Liver (tissue), 9 donors: ENCODE measurements around the gene TNRC6B. TPM values are rescaled to one million over a fixed set of nuclear protein-coding genes. Genes with fewer than 3 reads are reported as not detected.
"Not testable (repeated sequence)": the region's sequence is repeated elsewhere in the genome, so short reads cannot be mapped to it uniquely, and the experiment has no call there.

Source experiments
- DNase-seq: peaks from one replicate; pipeline ENCODE4 v3.0.0-alpha.2; 2017; ENCODE audit warnings: low spot score
- H3K27ac ChIP-seq, 2 donors: one replicate each; pipeline ENCODE4 v1.7.0; 2013; ENCODE audit warnings: inconsistent platforms in 2 of 2, low read length in 2 of 2, control low read depth in 1 of 2, low read depth in 1 of 2, mild to moderate bottlenecking in 1 of 2
- H3K27me3 ChIP-seq, 4 donors: one replicate each; pipeline versions ENCODE4 v1.6.1 to v1.7.0; 2013; ENCODE audit warnings: low read length in 3 of 4, inconsistent platforms in 1 of 4, mild to moderate bottlenecking in 1 of 4, moderate library complexity in 1 of 4; ENCODE audit not compliant: control insufficient read depth in 4 of 4, insufficient read depth in 4 of 4
- H3K36me3 ChIP-seq, 4 donors: one replicate each; pipeline versions ENCODE4 v1.6.1 to v1.7.0; 2013; ENCODE audit warnings: low read length in 3 of 4, mild to moderate bottlenecking in 3 of 4, low read depth in 1 of 4, moderate library complexity in 1 of 4; ENCODE audit not compliant: control insufficient read depth in 4 of 4, insufficient read depth in 3 of 4
- H3K4me1 ChIP-seq, 4 donors: one replicate each; pipeline versions ENCODE4 v1.6.1 to v1.7.0; 2013; ENCODE audit warnings: low read length in 3 of 4, mild to moderate bottlenecking in 3 of 4, moderate library complexity in 1 of 4; ENCODE audit not compliant: control insufficient read depth in 4 of 4, insufficient read depth in 4 of 4
- H3K4me3 ChIP-seq, 3 donors: one replicate each; pipeline versions ENCODE4 v1.6.1 to v1.7.0; 2013; ENCODE audit warnings: low read length in 3 of 3, control low read depth in 1 of 3, low read depth in 1 of 3, mild to moderate bottlenecking in 1 of 3
- H3K9ac ChIP-seq, 2 donors: one replicate each; pipeline ENCODE4 v1.7.0; 2013; ENCODE audit warnings: low read length in 2 of 2, mild to moderate bottlenecking in 2 of 2, moderate library complexity in 2 of 2, control low read depth in 1 of 2, low read depth in 1 of 2
- H3K9me3 ChIP-seq, 4 donors: one replicate each; pipeline versions ENCODE4 v1.6.1 to v1.7.0; 2013; ENCODE audit warnings: low read length in 3 of 4; ENCODE audit not compliant: control insufficient read depth in 4 of 4
- ATF3 ChIP-seq: IDR thresholded peaks from 2 replicates; pipeline ENCODE4 v1.6.1; 2016; ENCODE audit warnings: antibody characterized with exemption
- EGR1 ChIP-seq, 2 donors: IDR thresholded peaks; 2 replicates each; pipeline ENCODE4 v1.6.1; 2016 to 2018; ENCODE audit warnings: antibody characterized with exemption in 2 of 2, low read depth in 2 of 2
- FOXA1 ChIP-seq: IDR thresholded peaks from 2 replicates; pipeline ENCODE4 v1.6.1; 2016; ENCODE audit warnings: antibody characterized with exemption
- HNF4G ChIP-seq: IDR thresholded peaks from 2 replicates; pipeline ENCODE4 v1.6.1; 2016; ENCODE audit warnings: antibody characterized with exemption
- JUND ChIP-seq, 2 donors: IDR thresholded peaks; 2 replicates each; pipeline ENCODE4 v1.6.1; 2016; ENCODE audit warnings: antibody characterized with exemption in 2 of 2
- MAX ChIP-seq: IDR thresholded peaks from 2 replicates; pipeline ENCODE4 v1.6.1; 2016; ENCODE audit warnings: antibody characterized with exemption
- NR2F2 ChIP-seq: IDR thresholded peaks from 2 replicates; pipeline ENCODE4 v1.6.1; 2016; ENCODE audit warnings: antibody characterized with exemption
- REST ChIP-seq: IDR thresholded peaks from 2 replicates; pipeline ENCODE4 v1.6.1; 2016; ENCODE audit warnings: antibody characterized with exemption, mild to moderate bottlenecking
- RXRA ChIP-seq, 2 donors: IDR thresholded peaks; 2 replicates each; pipeline ENCODE4 v1.6.1; 2017 to 2018; ENCODE audit warnings: antibody characterized with exemption in 2 of 2, mild to moderate bottlenecking in 1 of 2
- SP1 ChIP-seq: IDR thresholded peaks from 2 replicates; pipeline ENCODE4 v1.6.1; 2018; ENCODE audit warnings: antibody characterized with exemption, mild to moderate bottlenecking
- TAF1 ChIP-seq: conservative IDR thresholded peaks from 2 replicates; pipeline ENCODE4 v1.6.1; 2016; ENCODE audit warnings: antibody characterized with exemption, mild to moderate bottlenecking
- YY1 ChIP-seq: IDR thresholded peaks from 2 replicates; pipeline ENCODE4 v1.6.1; 2016; ENCODE audit warnings: antibody characterized with exemption, mild to moderate bottlenecking
- WGBS: extraction: QIAGEN DNeasy Blood & Tissue Kit; methylation state at CpG from one replicate; pipeline ENCODE4 v1.1.7; 2013; 5-methylcytosine and 5-hydroxymethylcytosine counted together
- polyA plus RNA-seq, 2 donors: library from polyadenylated mRNA; stranded (reverse) in 1 of 2; unstranded in 1 of 2; fragments of 200-250 nt in 1 of 2; fragments of >200 nt in 1 of 2; fragmentation: Nextera tagmentation in 1 of 2; extraction: Ambion mirVana in 1 of 2; gene quantifications; one replicate each; pipeline versions ENCODE4 v1.2.1 to v1.2.3, GENCODE V29; 2013 to 2015
- total RNA-seq, 2 donors: library from RNA; depleted of rRNA; stranded (reverse); fragments of >200 nt; gene quantifications; one replicate each; pipeline ENCODE4 v1.2.3, GENCODE V29; 2014
- TF ChIP-seq, protein P1 (sequence below): fragments of 150-350 bp; IDR thresholded peaks from 2 replicates; pipeline ENCODE4 v1.5.1; 2017; ENCODE audit warnings: improper control_type of control experiment, low read depth, low read length; ENCODE audit not compliant: missing input control
- donor health status: healthy.
- donor health status: healthy.
- donor health status: healthy.
- donor health status: healthy.
- donor health status: healthy.

The TNRC6B gene
- total and polyA plus RNA-seq, 4 donors = 4.6 to 39.1 (median 26.4) TPM

- no peak for DNase-seq
- WGBS = 84% methylated on average over 9 of the region's 9 CpGs
- peaks cover 9 to 79% (median 58%) of the 10 kb centered on the region in 4 donors for H3K36me3 ChIP-seq
- no peak overlapping the region for H3K27ac ChIP-seq
- no peaks in the 10 kb centered on the region for H3K9me3 ChIP-seq
- no peak overlapping the region for H3K9ac ChIP-seq
- H3K4me1 ChIP-seq = no peaks in the 10 kb centered on the region
- H3K4me3 ChIP-seq = no peak overlapping the region
- no peaks in the 10 kb centered on the region for H3K27me3 ChIP-seq
- TF ChIP-seq MAX = no peak
These were observed 132.5 kb downstream of the TNRC6B start for GRCh38 chr22:40310081-40310767.

- Histone ChIP-seq H3K9me3 (no peaks in the 10 kb centered on the region), H3K27me3 (no peaks in the 10 kb centered on the region), H3K9ac (no peak overlapping the region), H3K27ac (no peak overlapping the region), H3K36me3 (peaks cover 9 to 79% (median 60%) of the 10 kb centered on the region in 4 donors), H3K4me3 (no peak overlapping the region), H3K4me1 (no peaks in the 10 kb centered on the region)
- TF ChIP-seq JUND (IDR thresholded peaks at IDR 0.05) = no peak
- no peak for TF ChIP-seq SP1
- TF ChIP-seq ATF3 = no peak
- no peak for TF ChIP-seq NR2F2
- no peak for DNase-seq
- 88% methylated on average over 5 of the region's 5 CpGs for WGBS
These were observed 133.0 kb downstream of the TNRC6B start for GRCh38 chr22:40310768-40311120.

DNA sequence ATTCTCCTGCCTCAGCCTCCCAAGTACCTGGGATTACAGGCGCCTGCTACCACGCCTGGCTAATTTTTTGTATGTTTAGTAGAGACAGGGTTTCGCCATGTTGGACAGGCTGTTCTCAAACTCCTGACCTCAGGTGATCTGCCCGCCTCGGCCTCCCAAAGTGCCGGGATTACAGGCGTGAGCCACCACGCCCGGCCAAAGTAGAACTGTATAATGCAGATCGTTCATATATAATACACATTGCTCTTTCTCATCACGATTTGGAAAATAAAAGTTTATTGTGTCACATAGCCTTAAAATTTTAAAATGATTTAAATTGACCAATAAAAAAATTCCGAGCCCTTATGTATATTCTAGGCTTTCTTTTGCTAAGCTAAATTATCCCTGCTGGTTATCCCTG lies 133.9 kb downstream of the TNRC6B start:
- H3K27ac ChIP-seq, H3K9ac ChIP-seq, H3K4me1 ChIP-seq, DNase-seq, H3K27me3 ChIP-seq, H3K9me3 ChIP-seq, H3K4me3 ChIP-seq: not testable (repeated sequence)
- H3K36me3 ChIP-seq = peaks cover 10 to 85% (median 67%) of the 10 kb centered on the region in 4 donors
- 89% methylated on average over 12 of the region's 12 CpGs for WGBS

GRCh38 chr22:40312050-40312449 lies 134.3 kb downstream of the TNRC6B start:
- Histone ChIP-seq H3K36me3 (peaks cover 10 to 87% (median 71%) of the 10 kb centered on the region in 4 donors), H3K4me3 (no peak overlapping the region), H3K4me1 (no peaks in the 10 kb centered on the region), H3K9ac (no peak overlapping the region), H3K27ac (no peak overlapping the region), H3K9me3 (no peaks in the 10 kb centered on the region), H3K27me3 (no peaks in the 10 kb centered on the region)
- no peak for TF ChIP-seq NR2F2
- no peak for DNase-seq
- WGBS = 97% methylated on average over 2 of the region's 2 CpGs

- WGBS = 25% methylated on average over 2 of the region's 2 CpGs
- H3K9ac ChIP-seq = no peak overlapping the region
- H3K27me3 ChIP-seq = no peaks in the 10 kb centered on the region
- DNase-seq = no peak
- H3K9me3 ChIP-seq = no peaks in the 10 kb centered on the region
- H3K4me1 ChIP-seq = no peaks in the 10 kb centered on the region
- H3K27ac ChIP-seq = no peak overlapping the region
- no peak overlapping the region for H3K4me3 ChIP-seq
- peaks cover 9 to 84% (median 74%) of the 10 kb centered on the region in 4 donors for H3K36me3 ChIP-seq
- TF ChIP-seq MAX = no peak
- TF ChIP-seq SP1 = no peak
- TF ChIP-seq YY1 = no peak
- no peak for TF ChIP-seq FOXA1
- TF ChIP-seq HNF4G = no peak
- TF ChIP-seq, protein P1, sequence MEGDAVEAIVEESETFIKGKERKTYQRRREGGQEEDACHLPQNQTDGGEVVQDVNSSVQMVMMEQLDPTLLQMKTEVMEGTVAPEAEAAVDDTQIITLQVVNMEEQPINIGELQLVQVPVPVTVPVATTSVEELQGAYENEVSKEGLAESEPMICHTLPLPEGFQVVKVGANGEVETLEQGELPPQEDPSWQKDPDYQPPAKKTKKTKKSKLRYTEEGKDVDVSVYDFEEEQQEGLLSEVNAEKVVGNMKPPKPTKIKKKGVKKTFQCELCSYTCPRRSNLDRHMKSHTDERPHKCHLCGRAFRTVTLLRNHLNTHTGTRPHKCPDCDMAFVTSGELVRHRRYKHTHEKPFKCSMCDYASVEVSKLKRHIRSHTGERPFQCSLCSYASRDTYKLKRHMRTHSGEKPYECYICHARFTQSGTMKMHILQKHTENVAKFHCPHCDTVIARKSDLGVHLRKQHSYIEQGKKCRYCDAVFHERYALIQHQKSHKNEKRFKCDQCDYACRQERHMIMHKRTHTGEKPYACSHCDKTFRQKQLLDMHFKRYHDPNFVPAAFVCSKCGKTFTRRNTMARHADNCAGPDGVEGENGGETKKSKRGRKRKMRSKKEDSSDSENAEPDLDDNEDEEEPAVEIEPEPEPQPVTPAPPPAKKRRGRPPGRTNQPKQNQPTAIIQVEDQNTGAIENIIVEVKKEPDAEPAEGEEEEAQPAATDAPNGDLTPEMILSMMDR = no peak
- TF ChIP-seq JUND (IDR thresholded peaks at IDR 0.05) = no peak
- no peak for TF ChIP-seq RXRA (IDR thresholded peaks at IDR 0.05)
- TF ChIP-seq EGR1 (IDR thresholded peaks at IDR 0.05; ENCODE audit: low read depth in 2 of 2) = no peak
- TF ChIP-seq TAF1 = no peak
- TF ChIP-seq REST = no peak
These were observed 135.3 kb downstream of the TNRC6B start for GRCh38 chr22:40313007-40313406.
